HG03439 (cell line): ENCODE measurements around the gene MS4A6E.
"Not testable (repeated sequence)": the region's sequence is repeated elsewhere in the genome, so short reads cannot be mapped to it uniquely, and the experiment has no call there.

Experiments used
- ATAC-seq: cut with Tn5 transposase; IDR thresholded peaks from one replicate; pipeline ENCODE4 v1.9.1; 2021; ENCODE audit warnings: mild to moderate bottlenecking, moderate library complexity; ENCODE audit not compliant: unreplicated experiment

MS4A6E gene

DNA sequence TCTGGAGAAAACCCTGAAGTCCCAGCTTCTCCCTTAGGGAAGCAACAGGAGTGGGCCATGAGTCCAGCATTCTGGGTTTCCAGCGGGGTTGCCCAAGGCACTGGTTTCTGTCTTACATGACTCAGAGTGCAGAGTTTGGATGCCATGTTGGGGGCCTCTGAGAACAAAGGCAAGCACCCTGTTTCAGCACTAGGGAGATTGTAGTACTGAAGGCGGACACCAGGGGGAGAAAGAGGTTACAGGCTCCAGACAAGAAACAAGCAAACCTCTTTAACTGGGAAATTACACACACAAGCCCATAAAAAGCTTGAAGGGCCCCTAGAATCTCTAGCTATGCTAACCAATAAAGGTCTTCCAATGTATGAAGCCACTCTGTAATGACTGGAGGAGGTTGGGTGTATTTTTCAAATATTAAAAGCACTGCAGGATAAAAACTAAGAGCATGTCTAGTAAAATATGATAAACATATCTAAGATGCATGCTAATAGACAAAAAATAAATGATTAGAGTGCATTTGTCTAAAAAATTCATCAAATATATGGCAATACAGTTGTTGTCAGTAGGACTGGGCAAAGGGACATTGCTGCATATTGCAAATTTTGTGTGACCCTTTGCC is 7.1 kb downstream of the MS4A6E start:
- peak; percentile 51 for ATAC-seq

DNA sequence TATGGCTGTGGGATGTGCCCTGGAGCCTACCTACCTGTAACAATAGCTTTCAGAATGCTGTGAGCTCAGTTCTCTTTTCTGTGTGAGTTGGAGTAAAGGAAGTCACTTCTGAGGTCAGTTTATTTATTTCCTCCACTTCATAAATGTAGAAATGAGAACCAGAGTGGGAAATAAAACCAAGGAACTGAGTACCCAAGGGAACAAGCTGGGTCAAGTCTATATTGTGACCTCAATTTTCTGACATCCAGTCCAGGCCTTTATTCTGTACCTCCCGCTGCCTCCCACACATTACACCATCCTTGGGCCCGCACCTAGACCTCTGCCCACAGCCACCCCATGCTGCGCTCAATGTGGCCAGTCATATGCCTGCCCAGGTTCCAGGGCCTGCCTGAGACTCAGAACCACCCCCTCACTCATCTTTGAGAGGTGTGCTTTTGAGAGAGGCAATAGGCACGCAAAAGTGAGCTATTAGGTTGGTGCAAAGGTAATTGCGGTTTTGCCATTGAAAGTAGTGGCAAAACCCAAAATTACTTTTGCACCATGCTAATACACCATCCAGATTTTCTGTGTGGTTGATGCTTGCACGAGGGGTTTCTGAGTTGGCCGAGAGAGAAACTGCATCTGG is 9.8 kb downstream of the MS4A6E start:
- peak; percentile 49 for ATAC-seq

DNA sequence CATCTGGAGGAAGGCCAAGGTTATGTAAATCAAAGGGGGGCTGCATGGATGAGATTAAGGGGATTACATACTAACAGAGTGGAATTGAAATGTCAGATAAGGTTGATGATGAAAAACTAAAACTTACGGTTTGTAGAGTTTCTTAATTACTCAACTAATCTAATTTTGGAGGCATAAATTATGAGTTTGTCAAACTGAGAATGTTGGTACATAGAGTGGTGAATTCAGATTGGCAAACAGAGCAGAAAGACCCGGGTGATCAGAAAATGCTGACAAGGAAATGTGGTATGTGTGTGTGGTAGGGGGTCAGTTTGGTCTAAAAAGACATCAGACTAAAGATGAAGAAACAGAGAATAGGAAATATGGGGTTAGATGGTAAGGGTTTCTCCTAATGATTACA is 11.0 kb downstream of the MS4A6E start:
- no peak for ATAC-seq

DNA sequence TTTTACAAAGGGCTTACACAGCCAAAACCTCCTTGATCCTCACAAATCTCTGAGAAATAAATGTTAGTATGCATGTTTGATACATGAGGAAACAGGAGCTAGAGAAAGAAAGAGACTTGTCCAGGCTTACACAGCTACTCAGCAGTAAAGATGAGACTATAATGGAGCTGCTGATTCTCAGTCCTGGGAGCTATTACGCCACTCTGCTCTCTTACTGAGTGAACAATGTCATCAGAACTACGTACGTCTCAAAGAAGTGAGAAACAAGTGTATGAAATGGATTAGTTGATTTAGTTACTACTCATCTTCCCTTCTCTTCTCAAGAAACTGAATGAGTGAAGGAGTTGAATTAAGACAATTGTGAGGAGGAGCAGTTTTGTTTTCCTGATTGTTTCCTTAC is 12.3 kb downstream of the MS4A6E start:
- ATAC-seq, result no peak

DNA sequence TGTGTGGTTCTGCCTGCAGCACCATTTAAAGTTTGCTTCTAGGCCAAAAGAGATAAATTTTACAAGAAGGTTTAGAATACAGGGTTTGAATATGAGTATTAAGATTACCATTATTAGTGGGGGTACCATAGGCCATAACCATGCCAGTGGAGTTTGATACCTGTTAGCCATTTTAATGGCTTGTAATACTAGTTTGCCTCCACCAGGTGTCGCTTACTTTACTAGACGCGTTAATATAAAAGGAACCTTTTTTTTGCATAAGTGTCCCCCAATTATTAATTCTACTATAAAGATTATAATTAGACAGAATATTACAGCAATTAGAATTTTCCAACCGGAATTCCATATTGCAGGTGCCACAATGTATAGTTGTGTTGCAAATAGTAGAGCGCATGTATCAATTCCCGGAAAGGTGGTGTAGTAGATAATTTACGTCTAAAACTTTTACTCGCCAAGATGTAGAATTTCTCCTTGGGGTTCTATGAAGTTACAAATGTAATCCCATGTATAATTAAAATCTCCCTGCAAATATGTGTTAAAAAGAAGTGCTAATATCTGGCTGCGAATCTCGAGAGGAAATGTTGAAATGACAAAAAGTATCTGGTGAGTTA is 16.1 kb downstream of the MS4A6E start:
- no peak for ATAC-seq

DNA sequence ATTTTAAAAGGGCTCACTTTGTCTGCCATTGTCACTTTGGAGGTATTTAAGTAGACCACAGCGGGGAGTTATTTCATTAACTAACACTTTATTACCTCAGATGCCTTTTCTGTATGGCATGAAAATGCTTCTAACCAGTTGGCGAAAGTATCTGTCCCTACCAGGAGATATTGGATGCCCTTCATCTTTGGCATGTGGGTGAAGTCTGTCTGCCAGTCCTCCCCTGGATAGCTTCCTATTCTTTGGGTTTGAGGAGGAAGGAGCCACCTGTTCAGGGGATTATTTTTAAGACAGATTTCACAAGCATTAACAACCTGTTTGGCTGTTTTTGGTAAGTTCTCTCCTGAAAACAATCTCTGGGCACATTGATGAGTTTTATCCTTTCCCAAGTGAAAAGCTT is 17.1 kb downstream of the MS4A6E start:
- ATAC-seq, result no peak

DNA sequence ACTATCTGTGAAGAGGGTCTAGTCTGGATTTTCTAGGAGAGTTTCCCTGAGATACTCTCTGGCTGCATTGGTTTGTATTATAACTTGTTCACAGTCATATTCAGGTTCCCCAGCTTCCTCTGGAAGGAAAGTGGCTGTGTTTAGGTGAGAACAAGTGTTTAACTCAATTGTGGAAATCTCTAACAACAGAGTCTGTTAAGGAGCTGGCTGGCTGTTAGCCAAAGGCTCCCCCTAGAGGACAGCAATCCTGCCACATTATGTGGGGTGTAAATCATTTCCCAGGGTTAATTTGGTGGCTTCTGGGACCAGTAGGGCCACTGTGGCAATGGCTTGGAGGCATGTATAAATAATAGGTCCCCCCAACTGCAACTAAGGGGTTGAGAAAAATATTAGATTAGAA is 18.4 kb downstream of the MS4A6E start:
- ATAC-seq, result peak; percentile 50

DNA sequence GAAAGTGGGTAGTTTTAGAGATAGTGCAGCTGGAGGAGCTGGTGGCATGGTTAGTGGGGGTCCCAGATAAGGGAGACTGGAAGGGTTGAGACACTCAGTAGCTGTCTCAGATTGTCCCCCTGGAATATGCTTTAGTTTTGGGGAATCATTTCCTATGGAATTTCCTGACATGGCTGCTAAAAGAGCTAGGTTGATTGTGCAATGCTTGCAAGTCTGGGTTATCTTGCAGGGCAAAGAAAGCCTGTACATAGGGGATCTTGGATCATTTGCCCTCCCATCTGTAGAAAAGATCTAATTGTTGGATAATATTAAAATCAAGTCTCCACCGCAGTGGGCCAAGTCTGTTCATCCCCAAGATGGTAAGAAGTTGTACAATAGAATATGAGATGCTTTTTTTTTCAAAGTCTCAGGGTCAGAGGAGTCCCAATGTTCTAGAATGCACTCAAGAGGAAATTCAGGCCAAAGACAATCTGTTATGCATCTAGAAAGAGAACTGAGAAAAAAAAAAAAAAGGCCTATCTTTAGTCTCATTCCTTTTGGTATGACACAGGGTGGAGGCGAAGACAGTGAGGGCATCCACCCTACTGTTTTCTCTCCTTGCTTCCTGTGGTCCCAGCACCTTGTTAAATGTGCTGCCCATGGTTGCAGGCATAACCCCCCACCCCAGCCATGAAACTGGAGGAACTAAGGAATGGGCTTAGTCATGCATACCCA is 20.2 kb downstream of the MS4A6E start:
- no peak for ATAC-seq

DNA sequence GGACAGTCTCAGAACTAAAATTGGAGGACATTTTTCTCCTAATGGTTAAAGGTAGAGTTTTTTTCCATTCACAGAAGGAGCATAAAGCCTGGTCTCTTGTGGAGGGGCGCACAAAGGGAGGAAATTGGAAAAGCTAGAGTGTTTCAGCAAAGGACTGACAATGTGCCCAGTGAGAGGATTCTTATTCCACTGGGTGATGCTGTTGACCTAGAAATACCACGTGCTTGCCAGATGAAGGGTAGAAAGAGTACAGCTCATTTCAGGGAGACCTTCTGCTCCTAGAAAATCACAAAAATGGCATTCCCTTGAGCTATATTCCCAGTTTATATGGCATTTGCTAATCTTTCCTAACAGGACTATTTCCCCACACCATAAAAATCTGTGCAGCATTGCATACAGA is 21.1 kb downstream of the MS4A6E start:
- no peak for ATAC-seq

DNA sequence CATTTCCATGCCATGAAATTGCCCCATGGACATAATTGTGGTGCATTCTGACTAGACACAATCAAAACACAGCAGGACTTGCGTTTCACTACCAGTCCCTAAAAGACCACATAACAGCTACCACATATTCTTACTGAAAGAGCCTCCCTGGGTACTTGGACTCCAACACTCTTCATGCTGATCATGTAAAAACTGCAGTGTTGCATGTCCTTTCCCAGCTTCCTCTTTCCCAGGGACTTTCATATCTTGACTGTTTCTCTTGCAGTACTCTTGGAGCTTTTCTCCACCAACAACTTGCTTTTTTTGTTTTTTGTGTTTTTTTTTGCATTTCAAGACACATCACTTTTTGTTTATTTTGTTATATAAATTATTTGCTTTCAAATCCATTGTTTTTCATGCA is 22.9 kb downstream of the MS4A6E start:
- ATAC-seq, result no peak

DNA sequence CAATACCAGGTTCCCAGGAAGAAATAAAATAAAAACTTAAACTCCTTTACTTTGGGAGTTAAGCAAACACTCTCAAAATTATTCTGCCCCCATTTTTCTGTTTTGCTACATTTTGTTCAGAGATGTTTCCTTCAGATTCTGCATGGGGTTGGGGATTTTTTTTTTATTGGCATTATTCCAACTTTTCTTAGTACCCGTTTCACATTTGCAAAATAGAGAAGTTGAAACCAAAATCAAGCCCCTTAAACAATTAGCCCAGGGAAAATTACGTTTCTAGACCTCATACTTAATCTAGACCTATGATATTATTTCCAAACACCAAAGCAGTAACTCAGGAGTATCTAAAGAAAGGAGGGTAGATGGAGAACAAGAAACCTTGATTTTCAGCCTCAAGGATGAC is 30.7 kb downstream of the MS4A6E start:
- no peak for ATAC-seq

DNA sequence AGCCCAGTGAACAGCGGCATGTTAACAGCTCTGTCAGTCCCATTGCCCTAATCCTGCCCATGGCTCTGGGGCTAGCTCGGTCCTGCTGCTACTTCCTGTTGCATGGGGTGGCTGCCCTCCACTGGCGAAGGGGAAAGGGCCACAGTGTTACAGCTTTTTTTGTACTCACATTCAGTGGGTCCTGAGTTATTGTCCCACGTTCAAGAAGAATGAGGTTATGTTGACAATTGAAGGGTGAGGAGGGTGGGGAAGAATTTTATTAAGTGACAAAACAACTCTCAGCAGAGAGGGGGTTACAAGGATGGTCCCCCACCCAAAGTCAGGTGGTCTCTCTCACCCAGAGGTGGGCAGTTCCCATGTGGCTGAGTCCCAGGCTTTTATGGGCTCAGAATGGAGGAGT is 33.6 kb downstream of the MS4A6E start:
- no peak for ATAC-seq

DNA sequence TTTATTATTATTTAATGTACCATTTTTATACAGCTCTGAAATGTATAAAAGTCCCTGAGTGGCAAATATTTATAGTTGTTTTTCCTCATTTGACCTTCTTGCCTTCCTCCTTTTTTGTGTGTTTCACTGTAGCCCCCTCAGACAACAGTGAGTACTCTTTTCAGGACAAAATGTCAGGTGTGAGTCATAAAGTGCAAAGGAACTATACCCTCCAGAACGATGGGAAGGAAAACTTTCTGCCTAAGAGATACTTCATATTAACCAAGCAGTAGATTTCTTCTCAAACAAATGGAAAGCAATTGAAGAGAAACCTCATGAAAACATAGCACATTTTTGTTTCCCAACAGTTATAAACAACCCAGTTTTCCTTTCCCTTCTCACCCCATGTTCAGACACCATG is 35.2 kb downstream of the MS4A6E start:
- no peak for ATAC-seq

DNA sequence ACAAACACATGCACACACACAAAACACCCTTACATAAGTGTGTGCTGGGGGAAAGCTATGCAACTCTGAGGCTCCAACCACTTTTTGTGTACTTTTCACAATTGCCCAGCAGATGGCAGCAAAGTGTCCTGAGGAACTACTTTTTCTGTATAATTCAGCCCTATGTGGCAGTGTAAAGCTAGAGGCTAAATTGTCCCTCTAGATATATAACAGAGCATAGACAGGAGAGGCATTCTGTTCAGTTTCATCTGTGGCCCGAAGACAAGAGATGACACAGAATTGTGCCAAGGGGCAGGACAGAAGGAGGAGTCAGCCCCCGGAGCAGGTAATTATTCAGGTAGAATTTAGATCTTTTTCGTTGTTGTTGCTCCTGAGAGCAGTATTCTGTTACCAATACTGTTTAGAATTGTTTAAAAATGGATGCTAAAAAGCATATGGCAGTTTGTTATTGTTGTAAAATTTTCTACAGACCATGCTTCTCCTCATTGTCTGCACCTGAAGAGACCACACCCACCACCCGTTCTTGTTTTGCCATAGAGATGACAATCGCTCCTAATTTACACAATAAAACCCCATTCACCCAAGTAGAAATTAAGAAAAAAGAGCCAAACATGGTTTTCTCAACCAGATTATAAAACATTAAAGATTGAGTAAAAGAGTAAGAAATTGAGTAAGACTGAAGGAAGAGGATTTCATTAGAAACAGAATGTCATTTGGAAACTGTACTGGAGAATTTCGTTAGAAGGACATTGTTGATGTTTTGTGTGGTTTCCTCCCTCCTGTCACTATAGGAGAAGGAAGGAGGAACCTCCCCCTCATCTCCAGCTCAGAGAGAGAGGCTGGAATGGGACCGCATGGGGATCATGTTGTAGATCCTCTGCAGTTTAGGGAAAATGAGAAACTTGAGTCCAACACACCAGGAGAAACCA is 36.8 kb downstream of the MS4A6E start:
- peak; percentile 57 for ATAC-seq

DNA sequence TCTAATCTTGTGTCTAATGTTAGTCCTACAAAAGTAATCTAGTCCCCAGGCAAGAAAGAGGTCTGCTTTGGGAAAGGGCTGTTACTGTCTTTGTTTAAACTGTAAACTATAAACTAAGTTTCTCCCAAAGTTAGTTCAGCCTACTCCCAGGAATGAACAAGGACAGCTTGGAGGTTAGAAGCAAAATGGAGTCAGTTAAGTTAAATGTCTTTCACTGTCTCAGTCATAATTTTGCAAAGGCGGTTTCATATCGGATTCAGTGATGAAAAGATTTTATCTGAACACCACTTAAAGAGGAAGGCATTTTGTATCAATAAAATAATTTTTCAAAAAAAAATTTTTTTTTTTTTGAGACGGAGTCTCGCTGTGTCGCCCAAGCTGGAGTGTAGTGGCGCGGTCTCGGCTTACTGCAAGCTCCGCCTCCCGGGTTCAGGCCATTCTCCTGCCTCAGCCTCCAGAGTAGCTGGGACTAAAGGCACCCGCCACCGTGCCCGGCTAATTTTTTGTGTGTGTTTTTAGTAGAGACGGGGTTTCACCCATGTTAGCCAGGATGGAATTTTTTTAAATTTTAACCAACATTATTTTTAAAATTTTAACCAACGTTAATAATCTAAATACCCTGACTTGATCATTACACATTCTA is 39.3 kb downstream of the MS4A6E start:
- ATAC-seq, result not testable (repeated sequence)

DNA sequence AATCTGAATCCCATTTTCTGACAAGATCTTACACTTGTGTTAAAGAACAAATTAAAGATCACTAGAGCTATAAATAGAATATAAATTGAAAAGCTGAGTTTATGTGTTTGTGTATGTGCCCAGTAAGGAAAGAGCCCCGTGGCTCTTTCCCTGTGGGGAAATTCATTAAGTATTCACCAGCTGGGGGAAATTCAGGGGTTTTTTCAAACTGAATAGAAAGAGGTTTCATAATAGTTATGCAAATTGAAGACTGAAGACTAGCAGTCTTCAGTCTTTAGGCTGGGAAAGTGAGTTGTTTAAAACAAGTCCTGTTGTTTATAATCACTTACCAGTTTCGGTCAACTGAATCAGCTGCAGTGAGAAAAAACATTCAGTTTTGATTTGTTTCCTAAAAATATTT is 40.0 kb downstream of the MS4A6E start:
- peak; percentile 86 for ATAC-seq

DNA sequence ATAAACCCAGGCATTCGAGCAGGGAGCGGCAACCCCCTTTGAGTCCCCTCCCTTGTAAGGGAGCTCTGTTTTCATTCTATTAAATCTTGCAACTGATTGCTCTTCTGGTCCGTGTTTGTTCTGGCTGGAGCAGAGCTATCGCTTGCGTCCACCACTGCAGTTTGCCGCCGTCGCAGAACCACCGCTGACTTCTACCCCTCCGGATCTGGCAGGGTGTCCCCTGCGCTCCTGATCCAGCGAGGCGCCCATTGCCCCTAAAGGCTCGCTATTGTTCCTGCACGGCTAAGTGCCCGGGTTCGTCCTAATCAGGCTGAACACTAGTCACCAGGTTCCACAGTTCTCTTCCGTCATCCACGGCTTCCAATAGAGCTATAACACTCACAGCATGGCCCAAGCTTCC is 40.8 kb downstream of the MS4A6E start:
- ATAC-seq, result no peak

DNA sequence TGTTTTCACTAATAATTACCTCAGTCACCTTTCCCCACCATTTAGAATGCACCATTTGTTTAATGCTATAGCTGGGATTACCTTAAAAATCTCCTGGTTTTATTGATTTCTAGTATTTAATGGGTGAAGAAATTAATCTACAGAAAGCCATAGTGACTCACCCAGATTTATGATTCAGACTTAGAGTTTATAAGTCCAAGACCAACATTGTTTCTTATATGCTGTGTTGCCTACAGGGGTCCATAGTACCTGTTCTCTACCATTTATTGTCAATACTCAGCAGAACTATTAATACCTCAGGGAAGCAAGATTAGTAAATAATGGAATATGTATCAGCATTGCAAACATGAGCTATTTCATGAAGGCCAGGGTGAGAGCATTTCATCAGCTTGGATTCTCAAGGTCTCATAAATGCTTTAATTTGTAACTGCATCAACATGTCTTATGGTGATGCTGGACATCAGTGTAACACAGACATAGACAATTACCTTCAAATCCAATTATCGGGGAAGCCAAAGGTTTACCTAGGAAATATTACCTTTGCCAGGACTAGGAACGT is 43.3 kb downstream of the MS4A6E start:
- ATAC-seq, result no peak

DNA sequence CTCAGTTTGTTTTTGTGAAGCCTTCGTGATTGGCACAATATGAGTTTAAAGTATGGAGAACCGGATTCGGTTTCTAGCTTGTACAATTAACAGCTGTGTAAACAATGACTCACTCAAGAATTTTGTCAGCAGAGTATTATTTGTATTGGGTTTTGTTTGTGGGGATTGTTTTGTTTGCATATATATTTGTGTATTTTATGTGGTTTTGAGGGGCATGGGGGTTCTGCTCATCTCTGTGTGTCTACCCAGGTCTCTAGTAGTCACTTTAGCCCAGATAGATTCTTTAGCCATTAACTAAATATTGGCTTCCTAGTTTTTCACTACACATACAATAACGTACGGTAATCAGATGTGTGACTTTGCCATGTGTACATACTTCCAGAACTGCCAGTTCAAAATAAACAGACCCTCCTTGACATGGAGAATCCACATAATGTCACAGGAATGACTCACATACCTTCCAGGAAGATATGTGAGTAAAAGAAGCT is 43.8 kb downstream of the MS4A6E start:
- ATAC-seq, result no peak

DNA sequence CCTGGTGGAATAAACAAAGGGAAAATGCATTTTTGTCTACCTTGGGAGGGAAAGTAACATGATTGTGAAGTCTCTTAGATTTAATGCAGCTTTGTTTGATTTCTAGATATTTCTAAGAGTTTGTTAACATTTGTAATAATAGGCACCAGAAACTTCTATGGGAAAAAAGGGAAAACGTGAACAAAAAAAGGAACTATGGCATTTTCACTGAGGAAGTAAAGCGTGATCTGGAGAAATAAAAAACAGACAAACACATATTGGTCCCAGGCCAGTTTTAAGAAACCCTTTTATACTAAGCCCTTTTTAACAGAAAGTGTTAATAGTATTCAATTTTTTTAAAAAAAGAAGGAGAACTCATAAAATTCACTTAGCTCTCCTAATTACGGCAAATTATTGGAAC is 44.3 kb downstream of the MS4A6E start:
- ATAC-seq, result no peak
